HepG2 (cell line): ENCODE results near the gene CNNM2. TPM values are rescaled to one million over a fixed set of nuclear protein-coding genes. Genes with fewer than 3 reads are reported as not detected.
A peak's percentile ranks its signal among the peaks of the same experiment; 100 is the strongest.

Experiments used
- GTF2F1 ChIP-seq: fragments of 150-350 bp; IDR thresholded peaks from 2 replicates; pipeline ENCODE4 v1.6.1; 2014; ENCODE audit warnings: low read length
- KDM6A ChIP-seq: IDR thresholded peaks from 2 replicates; pipeline ENCODE4 v1.6.1; 2016; ENCODE audit warnings: low read depth
- MAFG ChIP-seq: sonication (generic); formaldehyde crosslinking; IDR thresholded peaks from 2 replicates; pipeline ENCODE4 v1.5.1; 2020; ENCODE audit warnings: mild to moderate bottlenecking, missing genetic modification reagents
- RCOR2 ChIP-seq: IDR thresholded peaks from 2 replicates; pipeline ENCODE4 v1.6.1; 2016; ENCODE audit warnings: missing biosample characterization, missing genetic modification reagents
- RFXAP ChIP-seq: sonication (generic); formaldehyde crosslinking; IDR thresholded peaks from 2 replicates; pipeline ENCODE4 v1.4.0; 2020; ENCODE audit warnings: missing genetic modification reagents, borderline replicate concordance
- SNAI1 ChIP-seq: sonication (generic); formaldehyde crosslinking; IDR thresholded peaks from 2 replicates; pipeline ENCODE4 v1.5.0; 2020; ENCODE audit warnings: mild to moderate bottlenecking, missing genetic modification reagents, borderline replicate concordance
- SUZ12 ChIP-seq: fragments of 150-350 bp; IDR thresholded peaks from 2 replicates; pipeline ENCODE4 v1.6.1; 2014; ENCODE audit warnings: low read depth, low read length
- TBP ChIP-seq: sonication (generic); formaldehyde crosslinking; IDR thresholded peaks from 2 replicates; pipeline ENCODE4 v1.5.0; 2020; ENCODE audit warnings: missing genetic modification reagents
- ZNF331 ChIP-seq: sonication (generic); formaldehyde crosslinking; IDR thresholded peaks from 2 replicates; pipeline ENCODE4 v1.4.0; 2020; ENCODE audit warnings: missing genetic modification reagents
- ZNF569 ChIP-seq: sonication (generic); formaldehyde crosslinking; IDR thresholded peaks from 2 replicates; pipeline ENCODE4 v1.5.0; 2020; ENCODE audit warnings: mild to moderate bottlenecking, missing genetic modification reagents, moderate library complexity, borderline replicate concordance
- ZNF598 ChIP-seq: sonication (generic); formaldehyde crosslinking; IDR thresholded peaks from 2 replicates; pipeline ENCODE4 v1.5.1; 2020; ENCODE audit warnings: mild to moderate bottlenecking, missing genetic modification reagents, borderline replicate concordance
- ZSCAN29 ChIP-seq: sonication (generic); formaldehyde crosslinking; conservative IDR thresholded peaks from 2 replicates; pipeline ENCODE4 v1.4.0; 2020; ENCODE audit warnings: mild to moderate bottlenecking, missing genetic modification reagents
- polyA plus RNA-seq, 8 experiments: library from polyadenylated mRNA; depleted of rRNA in 3 of 8; stranded (reverse) in 7 of 8; unstranded in 1 of 8; fragments of >200 nt; fragmentation: Illumina TruSeq in 4 of 8; extraction: Trizol in 4 of 8; gene quantifications; 2 replicates each; pipeline versions ENCODE4 v1.2.1 to v1.2.3, GENCODE V29; 2011 to 2016; ENCODE audit warnings: low read depth in 4 of 8, missing spikeins in 1 of 8, mixed read lengths in 1 of 8; ENCODE audit not compliant: insufficient read depth in 1 of 8
- total RNA-seq, 5 experiments: library from RNA; depleted of rRNA; stranded (reverse); fragments of >200 nt; fragmentation: Illumina TruSeq; extraction: Trizol; gene quantifications; 2 replicates each; pipeline ENCODE4 v1.2.3, GENCODE V29; 2016; ENCODE audit warnings: low read depth in 1 of 5
- TF ChIP-seq, protein P1 (sequence below): sonication (generic); formaldehyde crosslinking; IDR thresholded peaks from 2 replicates; pipeline ENCODE4 v1.4.0; 2020; ENCODE audit warnings: mild to moderate bottlenecking, missing genetic modification reagents, borderline replicate concordance
- TF ChIP-seq, protein P2 (sequence below): sonication (generic); formaldehyde crosslinking; IDR thresholded peaks from 2 replicates; pipeline ENCODE4 v1.8.1; 2022; ENCODE audit warnings: mild to moderate bottlenecking, missing genetic modification reagents
- TF ChIP-seq, protein P3 (sequence below): sonication (generic); formaldehyde crosslinking; IDR thresholded peaks from 2 replicates; pipeline ENCODE4 v1.5.0; 2020; ENCODE audit warnings: missing genetic modification reagents, mild to moderate bottlenecking, borderline replicate concordance
- TF ChIP-seq, protein P4 (sequence below): sonication (generic); formaldehyde crosslinking; IDR thresholded peaks from 2 replicates; pipeline ENCODE4 v1.4.0; 2020; ENCODE audit warnings: missing genetic modification reagents

The CNNM2 gene
- total and polyA plus RNA-seq, 2 of the 13 experiments (the other 11 are each of a cell fraction or from before 2014, with no cell fraction given): 7.1 to 9.0 TPM

DNA sequence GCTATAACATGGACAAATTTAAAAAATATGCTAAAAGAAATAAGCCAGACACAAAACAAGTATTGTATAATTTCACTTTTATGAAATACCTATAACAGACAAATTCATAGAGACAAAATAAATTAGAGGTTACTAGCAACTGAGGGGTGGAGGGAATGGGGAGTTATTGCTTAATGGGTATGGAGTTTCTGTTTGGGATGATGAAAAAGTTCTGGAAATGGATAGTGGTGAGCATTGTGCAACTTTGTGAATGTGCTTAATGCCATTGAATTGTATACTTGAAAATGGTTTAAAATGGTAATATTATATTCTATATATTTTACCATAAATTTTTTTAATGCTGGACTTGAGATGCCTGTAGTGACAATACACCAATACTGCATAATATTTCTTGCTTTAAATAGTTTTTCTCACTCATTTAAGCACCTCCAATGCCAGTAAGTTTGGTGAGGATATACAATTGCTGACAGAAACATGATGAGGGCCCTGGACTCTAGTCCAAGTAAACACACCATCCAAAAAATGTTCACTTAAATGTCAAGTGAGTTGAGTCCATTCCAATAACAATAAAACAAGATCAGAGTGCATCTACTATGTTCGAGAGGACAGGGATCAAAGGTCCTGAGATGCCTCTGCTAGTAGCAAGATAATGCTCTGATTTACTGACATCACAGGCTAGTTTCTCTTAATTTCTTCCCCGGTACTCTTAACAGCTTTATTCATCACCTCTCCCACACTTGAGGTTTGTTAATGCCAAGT, 203.1 kb downstream of the CNNM2 start (continued):
- TF ChIP-seq ZNF598 (CRISPR knock-in tag): no peak
- TF ChIP-seq ZSCAN29: no peak
- TF ChIP-seq, protein P1, sequence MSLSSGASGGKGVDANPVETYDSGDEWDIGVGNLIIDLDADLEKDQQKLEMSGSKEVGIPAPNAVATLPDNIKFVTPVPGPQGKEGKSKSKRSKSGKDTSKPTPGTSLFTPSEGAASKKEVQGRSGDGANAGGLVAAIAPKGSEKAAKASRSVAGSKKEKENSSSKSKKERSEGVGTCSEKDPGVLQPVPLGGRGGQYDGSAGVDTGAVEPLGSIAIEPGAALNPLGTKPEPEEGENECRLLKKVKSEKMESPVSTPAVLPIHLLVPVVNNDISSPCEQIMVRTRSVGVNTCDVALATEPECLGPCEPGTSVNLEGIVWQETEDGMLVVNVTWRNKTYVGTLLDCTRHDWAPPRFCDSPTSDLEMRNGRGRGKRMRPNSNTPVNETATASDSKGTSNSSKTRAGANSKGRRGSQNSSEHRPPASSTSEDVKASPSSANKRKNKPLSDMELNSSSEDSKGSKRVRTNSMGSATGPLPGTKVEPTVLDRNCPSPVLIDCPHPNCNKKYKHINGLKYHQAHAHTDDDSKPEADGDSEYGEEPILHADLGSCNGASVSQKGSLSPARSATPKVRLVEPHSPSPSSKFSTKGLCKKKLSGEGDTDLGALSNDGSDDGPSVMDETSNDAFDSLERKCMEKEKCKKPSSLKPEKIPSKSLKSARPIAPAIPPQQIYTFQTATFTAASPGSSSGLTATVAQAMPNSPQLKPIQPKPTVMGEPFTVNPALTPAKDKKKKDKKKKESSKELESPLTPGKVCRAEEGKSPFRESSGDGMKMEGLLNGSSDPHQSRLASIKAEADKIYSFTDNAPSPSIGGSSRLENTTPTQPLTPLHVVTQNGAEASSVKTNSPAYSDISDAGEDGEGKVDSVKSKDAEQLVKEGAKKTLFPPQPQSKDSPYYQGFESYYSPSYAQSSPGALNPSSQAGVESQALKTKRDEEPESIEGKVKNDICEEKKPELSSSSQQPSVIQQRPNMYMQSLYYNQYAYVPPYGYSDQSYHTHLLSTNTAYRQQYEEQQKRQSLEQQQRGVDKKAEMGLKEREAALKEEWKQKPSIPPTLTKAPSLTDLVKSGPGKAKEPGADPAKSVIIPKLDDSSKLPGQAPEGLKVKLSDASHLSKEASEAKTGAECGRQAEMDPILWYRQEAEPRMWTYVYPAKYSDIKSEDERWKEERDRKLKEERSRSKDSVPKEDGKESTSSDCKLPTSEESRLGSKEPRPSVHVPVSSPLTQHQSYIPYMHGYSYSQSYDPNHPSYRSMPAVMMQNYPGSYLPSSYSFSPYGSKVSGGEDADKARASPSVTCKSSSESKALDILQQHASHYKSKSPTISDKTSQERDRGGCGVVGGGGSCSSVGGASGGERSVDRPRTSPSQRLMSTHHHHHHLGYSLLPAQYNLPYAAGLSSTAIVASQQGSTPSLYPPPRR (CRISPR knock-in tag): peak; percentile 26; the same call in 1 of the 2 replicates
- no peak for TF ChIP-seq SUZ12
- TF ChIP-seq RFXAP (CRISPR knock-in tag): no peak
- TF ChIP-seq, protein P2, sequence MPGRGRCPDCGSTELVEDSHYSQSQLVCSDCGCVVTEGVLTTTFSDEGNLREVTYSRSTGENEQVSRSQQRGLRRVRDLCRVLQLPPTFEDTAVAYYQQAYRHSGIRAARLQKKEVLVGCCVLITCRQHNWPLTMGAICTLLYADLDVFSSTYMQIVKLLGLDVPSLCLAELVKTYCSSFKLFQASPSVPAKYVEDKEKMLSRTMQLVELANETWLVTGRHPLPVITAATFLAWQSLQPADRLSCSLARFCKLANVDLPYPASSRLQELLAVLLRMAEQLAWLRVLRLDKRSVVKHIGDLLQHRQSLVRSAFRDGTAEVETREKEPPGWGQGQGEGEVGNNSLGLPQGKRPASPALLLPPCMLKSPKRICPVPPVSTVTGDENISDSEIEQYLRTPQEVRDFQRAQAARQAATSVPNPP (CRISPR knock-in tag): no peak
- TF ChIP-seq RCOR2: peak; percentile 93
- TF ChIP-seq, protein P3, sequence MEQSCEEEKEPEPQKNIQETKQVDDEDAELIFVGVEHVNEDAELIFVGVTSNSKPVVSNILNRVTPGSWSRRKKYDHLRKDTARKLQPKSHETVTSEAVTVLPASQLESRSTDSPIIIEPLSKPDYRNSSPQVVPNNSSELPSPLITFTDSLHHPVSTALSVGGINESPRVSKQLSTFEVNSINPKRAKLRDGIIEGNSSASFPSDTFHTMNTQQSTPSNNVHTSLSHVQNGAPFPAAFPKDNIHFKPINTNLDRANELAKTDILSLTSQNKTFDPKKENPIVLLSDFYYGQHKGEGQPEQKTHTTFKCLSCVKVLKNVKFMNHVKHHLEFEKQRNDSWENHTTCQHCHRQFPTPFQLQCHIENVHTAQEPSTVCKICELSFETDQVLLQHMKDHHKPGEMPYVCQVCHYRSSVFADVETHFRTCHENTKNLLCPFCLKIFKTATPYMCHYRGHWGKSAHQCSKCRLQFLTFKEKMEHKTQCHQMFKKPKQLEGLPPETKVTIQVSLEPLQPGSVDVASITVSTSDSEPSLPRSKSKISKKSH: no peak
- no peak for TF ChIP-seq TBP
- TF ChIP-seq, protein P4, sequence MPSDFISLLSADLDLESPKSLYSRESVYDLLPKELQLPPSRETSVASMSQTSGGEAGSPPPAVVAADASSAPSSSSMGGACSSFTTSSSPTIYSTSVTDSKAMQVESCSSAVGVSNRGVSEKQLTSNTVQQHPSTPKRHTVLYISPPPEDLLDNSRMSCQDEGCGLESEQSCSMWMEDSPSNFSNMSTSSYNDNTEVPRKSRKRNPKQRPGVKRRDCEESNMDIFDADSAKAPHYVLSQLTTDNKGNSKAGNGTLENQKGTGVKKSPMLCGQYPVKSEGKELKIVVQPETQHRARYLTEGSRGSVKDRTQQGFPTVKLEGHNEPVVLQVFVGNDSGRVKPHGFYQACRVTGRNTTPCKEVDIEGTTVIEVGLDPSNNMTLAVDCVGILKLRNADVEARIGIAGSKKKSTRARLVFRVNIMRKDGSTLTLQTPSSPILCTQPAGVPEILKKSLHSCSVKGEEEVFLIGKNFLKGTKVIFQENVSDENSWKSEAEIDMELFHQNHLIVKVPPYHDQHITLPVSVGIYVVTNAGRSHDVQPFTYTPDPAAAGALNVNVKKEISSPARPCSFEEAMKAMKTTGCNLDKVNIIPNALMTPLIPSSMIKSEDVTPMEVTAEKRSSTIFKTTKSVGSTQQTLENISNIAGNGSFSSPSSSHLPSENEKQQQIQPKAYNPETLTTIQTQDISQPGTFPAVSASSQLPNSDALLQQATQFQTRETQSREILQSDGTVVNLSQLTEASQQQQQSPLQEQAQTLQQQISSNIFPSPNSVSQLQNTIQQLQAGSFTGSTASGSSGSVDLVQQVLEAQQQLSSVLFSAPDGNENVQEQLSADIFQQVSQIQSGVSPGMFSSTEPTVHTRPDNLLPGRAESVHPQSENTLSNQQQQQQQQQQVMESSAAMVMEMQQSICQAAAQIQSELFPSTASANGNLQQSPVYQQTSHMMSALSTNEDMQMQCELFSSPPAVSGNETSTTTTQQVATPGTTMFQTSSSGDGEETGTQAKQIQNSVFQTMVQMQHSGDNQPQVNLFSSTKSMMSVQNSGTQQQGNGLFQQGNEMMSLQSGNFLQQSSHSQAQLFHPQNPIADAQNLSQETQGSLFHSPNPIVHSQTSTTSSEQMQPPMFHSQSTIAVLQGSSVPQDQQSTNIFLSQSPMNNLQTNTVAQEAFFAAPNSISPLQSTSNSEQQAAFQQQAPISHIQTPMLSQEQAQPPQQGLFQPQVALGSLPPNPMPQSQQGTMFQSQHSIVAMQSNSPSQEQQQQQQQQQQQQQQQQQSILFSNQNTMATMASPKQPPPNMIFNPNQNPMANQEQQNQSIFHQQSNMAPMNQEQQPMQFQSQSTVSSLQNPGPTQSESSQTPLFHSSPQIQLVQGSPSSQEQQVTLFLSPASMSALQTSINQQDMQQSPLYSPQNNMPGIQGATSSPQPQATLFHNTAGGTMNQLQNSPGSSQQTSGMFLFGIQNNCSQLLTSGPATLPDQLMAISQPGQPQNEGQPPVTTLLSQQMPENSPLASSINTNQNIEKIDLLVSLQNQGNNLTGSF: no peak
- TF ChIP-seq ZNF331 (CRISPR knock-in tag): peak; percentile 10; the same call in 1 of the 2 replicates
- TF ChIP-seq MAFG (CRISPR knock-in tag): no peak
- TF ChIP-seq KDM6A (CRISPR knock-in tag): peak; percentile 68
- no peak for TF ChIP-seq GTF2F1
- no peak for TF ChIP-seq ZNF569
- TF ChIP-seq SNAI1 (CRISPR knock-in tag): no peak
